Spleen (tissue), 7 donors: ENCODE results near the gene SOX5.

ENCODE experiments used
- POLR2A ChIP-seq, 3 donors: fragments of 450-650 bp; IDR thresholded peaks; one replicate each; pipeline ENCODE4 v1.5.1; 2017; ENCODE audit warnings: antibody characterized with exemption in 3 of 3, mild to moderate bottlenecking in 1 of 3
- POLR2AphosphoS5 ChIP-seq, 3 donors: sonication (generic); formaldehyde crosslinking; IDR thresholded peaks; one replicate each; pipeline ENCODE4 v1.5.1; 2017; ENCODE audit warnings: antibody characterized with exemption in 3 of 3
- TF ChIP-seq, protein P1 (sequence below), 11 experiments: fragments of 200-600 bp in 7 of 11; fragments of 450-650 bp in 4 of 11; sonication (generic) in 4 of 11; IDR thresholded peaks in 8 of 11; conservative IDR thresholded peaks in 3 of 11; 1 replicate in 7 of 11; 2 replicates in 4 of 11; pipeline versions ENCODE4 v1.4.0 to v1.8.0; 2016 to 2021; ENCODE audit warnings: antibody characterized with exemption in 11 of 11, inconsistent platforms in 4 of 11, mild to moderate bottlenecking in 1 of 11
- donor health status: DM: no; HTN: no; CAD: no; lungs with moderate emphysema.
- donor health status: DM: no; HTN: no; CAD: no.
- donor health status: DM: no; HTN: no; CAD: no.

DNA sequence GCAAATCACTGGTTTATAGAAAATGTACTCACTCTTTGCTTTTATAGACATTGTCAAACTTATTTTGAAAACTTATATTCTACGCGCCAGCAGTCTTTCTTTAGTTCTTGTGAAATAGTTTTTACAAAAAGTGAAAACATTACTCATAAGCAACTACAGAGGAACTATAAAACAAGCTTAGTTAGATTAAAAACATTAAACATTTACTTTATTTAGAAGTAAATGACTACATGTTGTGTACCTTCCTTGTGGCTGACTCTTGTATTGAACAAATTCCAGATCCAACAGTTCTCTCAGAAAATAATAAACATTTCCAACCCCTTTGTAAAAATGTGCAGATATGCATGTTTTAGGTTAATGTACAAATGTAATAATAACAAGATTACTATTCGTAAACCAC is 198.5 kb downstream of the SOX5 start:
- TF ChIP-seq, protein P1, sequence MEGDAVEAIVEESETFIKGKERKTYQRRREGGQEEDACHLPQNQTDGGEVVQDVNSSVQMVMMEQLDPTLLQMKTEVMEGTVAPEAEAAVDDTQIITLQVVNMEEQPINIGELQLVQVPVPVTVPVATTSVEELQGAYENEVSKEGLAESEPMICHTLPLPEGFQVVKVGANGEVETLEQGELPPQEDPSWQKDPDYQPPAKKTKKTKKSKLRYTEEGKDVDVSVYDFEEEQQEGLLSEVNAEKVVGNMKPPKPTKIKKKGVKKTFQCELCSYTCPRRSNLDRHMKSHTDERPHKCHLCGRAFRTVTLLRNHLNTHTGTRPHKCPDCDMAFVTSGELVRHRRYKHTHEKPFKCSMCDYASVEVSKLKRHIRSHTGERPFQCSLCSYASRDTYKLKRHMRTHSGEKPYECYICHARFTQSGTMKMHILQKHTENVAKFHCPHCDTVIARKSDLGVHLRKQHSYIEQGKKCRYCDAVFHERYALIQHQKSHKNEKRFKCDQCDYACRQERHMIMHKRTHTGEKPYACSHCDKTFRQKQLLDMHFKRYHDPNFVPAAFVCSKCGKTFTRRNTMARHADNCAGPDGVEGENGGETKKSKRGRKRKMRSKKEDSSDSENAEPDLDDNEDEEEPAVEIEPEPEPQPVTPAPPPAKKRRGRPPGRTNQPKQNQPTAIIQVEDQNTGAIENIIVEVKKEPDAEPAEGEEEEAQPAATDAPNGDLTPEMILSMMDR (IDR thresholded peaks at IDR 0.05 in 8 of 11, conservative IDR thresholded peaks at IDR 0.05 in 3 of 11) = no peak
- TF ChIP-seq POLR2A (IDR thresholded peaks at IDR 0.05) (no peak), POLR2AphosphoS5 (IDR thresholded peaks at IDR 0.05) (no peak)
